WERI-Rb-1 (cell line): ENCODE measurements around the gene ABCB11.

Experiments used
- DNase-seq: peaks from one replicate; pipeline ENCODE4 v3.0.0-alpha.2; 2020
- H3K27ac ChIP-seq: fragments of 250-450 bp; sonication (Bioruptor Pico); 2 replicates; pipeline ENCODE4 v1.5.1; 2020; ENCODE audit warnings: mild to moderate bottlenecking, moderate library complexity
- H3K27me3 ChIP-seq: fragments of 250-450 bp; sonication (Bioruptor Pico); 2 replicates; pipeline ENCODE4 v1.5.1; 2021; ENCODE audit warnings: mild to moderate bottlenecking, low read depth, moderate library complexity; ENCODE audit not compliant: insufficient read depth, severe bottlenecking
- H3K36me3 ChIP-seq: fragments of 250-450 bp; sonication (Bioruptor Pico); 2 replicates; pipeline ENCODE4 v1.5.1; 2020; ENCODE audit warnings: mild to moderate bottlenecking, moderate library complexity
- H3K4me3 ChIP-seq: 2 replicates; pipeline ENCODE4 v1.5.1; 2011; ENCODE audit warnings: low read depth, mild to moderate bottlenecking, control low read depth, low read length
- H3K9me3 ChIP-seq: fragments of 250-450 bp; sonication (Bioruptor Pico); 2 replicates; pipeline ENCODE4 v1.5.1; 2021; ENCODE audit warnings: mild to moderate bottlenecking, moderate library complexity; ENCODE audit not compliant: severe bottlenecking
- TF ChIP-seq, protein P1 (sequence below): IDR thresholded peaks from 2 replicates; pipeline ENCODE4 v1.5.1; 2011; ENCODE audit warnings: low read depth, mild to moderate bottlenecking, control low read depth, inconsistent platforms, low read length

ABCB11 gene

DNA sequence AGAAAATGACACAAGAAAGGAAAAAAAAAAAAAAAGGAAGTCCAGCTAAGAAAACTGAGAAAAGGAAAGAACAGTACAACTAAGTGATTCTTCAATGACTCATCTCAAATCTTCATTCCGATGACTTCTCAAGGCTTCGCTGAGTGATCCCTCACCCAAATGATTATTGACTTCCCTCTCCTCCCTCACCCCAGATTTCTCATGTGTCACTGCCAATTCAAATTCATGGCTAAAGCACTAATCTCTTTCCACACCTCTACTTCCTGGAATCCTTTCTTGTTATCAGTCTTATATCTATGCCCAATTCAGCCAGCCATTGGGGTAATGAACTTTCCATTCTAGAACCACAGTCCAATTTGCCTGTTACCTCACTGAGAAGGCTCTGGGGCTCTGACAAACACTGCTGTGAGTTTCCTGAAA, 7.2 kb upstream of the ABCB11 start:
- no peak for DNase-seq

DNA sequence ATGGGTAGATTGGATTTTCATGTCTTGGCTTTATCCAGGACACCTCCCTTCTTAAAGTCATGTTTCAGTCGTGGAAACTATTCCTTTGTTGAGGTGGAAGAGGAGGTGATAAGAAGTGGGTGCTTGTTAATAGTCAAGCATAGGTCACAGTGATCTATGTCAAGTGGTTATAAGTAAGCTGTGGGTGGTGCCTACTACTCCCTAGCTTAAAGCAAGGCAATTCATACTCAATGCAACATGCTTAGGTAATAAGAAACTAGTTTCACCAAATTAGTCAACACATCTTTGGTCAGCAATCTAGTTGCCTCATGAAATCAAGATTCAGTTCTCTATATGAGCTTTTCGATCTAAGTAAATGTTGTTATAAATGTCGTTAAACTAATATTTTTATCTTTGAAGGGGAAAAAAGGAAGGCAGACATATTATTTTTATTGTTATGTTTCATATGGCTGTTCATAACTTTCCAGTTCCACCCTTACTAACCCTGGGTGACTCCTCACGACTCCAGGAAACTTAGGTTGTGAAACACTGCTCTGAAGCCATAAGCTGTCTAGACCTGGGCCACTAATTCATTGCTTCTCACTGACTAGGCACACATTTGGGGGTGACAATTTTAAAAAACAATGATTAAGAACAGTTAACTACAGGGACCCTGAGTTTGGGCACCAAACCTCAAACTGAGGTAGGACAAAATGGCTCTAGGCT, 5.8 kb upstream of the ABCB11 start:
- Histone ChIP-seq H3K4me3 (no peak overlapping the region), H3K36me3 (no peaks in the 10 kb centered on the region), H3K27me3 (no peaks in the 10 kb centered on the region), H3K27ac (no peak overlapping the region), H3K9me3 (no peaks in the 10 kb centered on the region)
- DNase-seq: no peak
- TF ChIP-seq, protein P1, sequence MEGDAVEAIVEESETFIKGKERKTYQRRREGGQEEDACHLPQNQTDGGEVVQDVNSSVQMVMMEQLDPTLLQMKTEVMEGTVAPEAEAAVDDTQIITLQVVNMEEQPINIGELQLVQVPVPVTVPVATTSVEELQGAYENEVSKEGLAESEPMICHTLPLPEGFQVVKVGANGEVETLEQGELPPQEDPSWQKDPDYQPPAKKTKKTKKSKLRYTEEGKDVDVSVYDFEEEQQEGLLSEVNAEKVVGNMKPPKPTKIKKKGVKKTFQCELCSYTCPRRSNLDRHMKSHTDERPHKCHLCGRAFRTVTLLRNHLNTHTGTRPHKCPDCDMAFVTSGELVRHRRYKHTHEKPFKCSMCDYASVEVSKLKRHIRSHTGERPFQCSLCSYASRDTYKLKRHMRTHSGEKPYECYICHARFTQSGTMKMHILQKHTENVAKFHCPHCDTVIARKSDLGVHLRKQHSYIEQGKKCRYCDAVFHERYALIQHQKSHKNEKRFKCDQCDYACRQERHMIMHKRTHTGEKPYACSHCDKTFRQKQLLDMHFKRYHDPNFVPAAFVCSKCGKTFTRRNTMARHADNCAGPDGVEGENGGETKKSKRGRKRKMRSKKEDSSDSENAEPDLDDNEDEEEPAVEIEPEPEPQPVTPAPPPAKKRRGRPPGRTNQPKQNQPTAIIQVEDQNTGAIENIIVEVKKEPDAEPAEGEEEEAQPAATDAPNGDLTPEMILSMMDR: no peak

More for the DNA sequence above, 7.2 kb upstream of the ABCB11 start:
- no peak overlapping the region for H3K4me3 ChIP-seq
- no peaks in the 10 kb centered on the region for H3K36me3 ChIP-seq
- no peaks in the 10 kb centered on the region for H3K27me3 ChIP-seq
- TF ChIP-seq, protein P1: no peak
- no peaks in the 10 kb centered on the region for H3K9me3 ChIP-seq
- no peak overlapping the region for H3K27ac ChIP-seq

DNA sequence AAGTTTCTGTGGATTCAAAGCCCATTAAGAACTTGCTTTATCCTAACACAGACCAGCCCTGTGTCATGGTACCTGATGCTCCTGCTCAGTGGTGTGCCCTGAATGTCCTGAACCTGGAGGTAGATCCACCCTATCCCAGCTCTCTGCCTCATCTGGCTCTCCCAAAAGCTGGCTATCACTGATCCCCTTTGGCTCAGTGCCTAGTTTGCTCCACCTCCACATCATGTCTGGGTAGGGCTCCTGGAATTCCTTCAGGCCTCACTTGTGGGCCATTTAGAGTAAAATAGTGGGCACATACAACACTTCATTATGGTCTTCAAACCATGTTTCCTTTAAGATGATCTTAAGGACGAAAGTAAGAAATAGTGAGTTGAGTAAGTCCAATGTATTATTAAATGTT, 4.8 kb upstream of the ABCB11 start:
- no peak overlapping the region for H3K4me3 ChIP-seq
- no peak overlapping the region for H3K27ac ChIP-seq
- H3K36me3 ChIP-seq: no peaks in the 10 kb centered on the region
- H3K9me3 ChIP-seq: no peaks in the 10 kb centered on the region
- no peaks in the 10 kb centered on the region for H3K27me3 ChIP-seq
- no peak for DNase-seq
- TF ChIP-seq, protein P1: no peak

DNA sequence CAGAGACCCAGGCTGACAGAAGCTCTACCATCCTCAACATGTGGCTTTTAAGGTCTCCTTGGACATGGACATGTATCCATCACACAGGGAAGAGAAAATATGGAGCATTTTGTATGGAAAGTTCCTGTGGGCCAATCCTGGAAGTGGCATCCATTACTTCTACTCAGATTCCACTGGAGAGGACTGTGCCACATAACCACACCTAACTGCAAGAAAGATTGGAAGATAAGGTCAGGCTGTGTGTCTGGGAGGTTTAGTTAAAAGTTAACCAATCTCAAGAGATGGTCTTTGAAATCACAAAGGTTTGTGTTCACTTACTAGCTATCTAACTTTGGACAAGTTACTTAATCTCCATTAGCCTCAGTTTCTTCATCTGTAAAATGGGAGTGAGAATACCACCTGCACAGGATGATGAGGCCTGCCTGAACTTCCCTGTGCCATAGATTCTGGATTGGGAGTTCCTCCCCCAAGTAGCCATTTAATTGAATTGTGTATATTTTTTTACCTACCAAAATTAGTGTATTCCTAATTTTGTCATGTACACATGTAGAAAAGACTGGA, 3.9 kb upstream of the ABCB11 start:
- no peak overlapping the region for H3K27ac ChIP-seq
- no peaks in the 10 kb centered on the region for H3K36me3 ChIP-seq
- no peaks in the 10 kb centered on the region for H3K9me3 ChIP-seq
- no peak for DNase-seq
- TF ChIP-seq, protein P1: no peak
- no peaks in the 10 kb centered on the region for H3K27me3 ChIP-seq
- H3K4me3 ChIP-seq: no peak overlapping the region

DNA sequence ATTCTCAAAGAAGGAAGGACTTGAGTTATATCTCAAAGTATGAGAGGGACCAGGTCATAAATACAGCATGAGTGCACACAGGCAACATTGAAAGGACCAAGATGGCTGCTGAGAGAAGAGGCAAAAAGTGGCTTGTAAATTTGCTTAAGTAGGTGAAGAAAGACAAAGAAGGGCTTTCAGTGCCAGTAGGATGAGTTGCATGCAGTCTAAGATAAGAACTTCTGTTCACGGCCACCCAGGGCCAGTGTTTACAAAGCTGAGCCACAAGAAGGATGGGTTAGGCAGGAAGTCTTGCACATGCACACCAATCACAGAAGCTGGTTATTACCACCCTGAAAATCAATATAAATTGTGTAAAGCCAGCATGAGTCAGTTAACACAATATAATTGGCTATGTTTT, 3.1 kb upstream of the ABCB11 start:
- Histone ChIP-seq H3K36me3 (no peaks in the 10 kb centered on the region), H3K27ac (no peak overlapping the region), H3K4me3 (no peak overlapping the region), H3K27me3 (no peaks in the 10 kb centered on the region), H3K9me3 (no peaks in the 10 kb centered on the region)
- TF ChIP-seq, protein P1: no peak
- DNase-seq: no peak
